ENCODE results near the gene ADGRD1. TPM values are rescaled to one million over a fixed set of nuclear protein-coding genes. Genes with fewer than 3 reads are reported as not detected.

The ADGRD1 gene
- polyA plus RNA-seq, 1 of the 3 experiments (the other 2 are of a cell fraction) = not detected

- no peak for TF ChIP-seq RAD21 (IDR thresholded peaks at IDR 0.05; ENCODE audit: low read length)
- no peak for TF ChIP-seq FOXM1 (IDR thresholded peaks at IDR 0.05; ENCODE audit: low read depth)
- no peak for TF ChIP-seq USF2 (IDR thresholded peaks at IDR 0.05; ENCODE audit: borderline replicate concordance, low read depth, low read length)
- no peak for TF ChIP-seq PBX3 (IDR thresholded peaks at IDR 0.05)
- TF ChIP-seq RFX5 (IDR thresholded peaks at IDR 0.05; ENCODE audit: low read length) = no peak
- no peak for TF ChIP-seq TEAD4 (IDR thresholded peaks at IDR 0.05; ENCODE audit: borderline replicate concordance, insufficient read depth)
- TF ChIP-seq MEF2A (IDR thresholded peaks at IDR 0.05; ENCODE audit: borderline replicate concordance, low read depth) = no peak
- no peak for TF ChIP-seq USF1 (IDR thresholded peaks at IDR 0.05; ENCODE audit: borderline replicate concordance, low read depth)
- no peak for TF ChIP-seq RCOR1 (IDR thresholded peaks at IDR 0.05; ENCODE audit: low read length)
- no peak for TF ChIP-seq YY1 (IDR thresholded peaks at IDR 0.05; ENCODE audit: low read depth)
These were observed 135.2 kb downstream of the ADGRD1 start (continued) for GRCh38 chr12:131088701-131089530.

GRCh38 chr12:131089531-131090273 lies 136.0 kb downstream of the ADGRD1 start:
- Histone ChIP-seq H3K4me3 (ENCODE audit: low read depth in 2 of 2, low read length in 1 of 2) (no peak overlapping the region), H3K4me2 (no peak overlapping the region), H3K27ac (ENCODE audit: low read depth in 2 of 2, low read length in 1 of 2) (no peak overlapping the region), H4K20me1 (ENCODE audit: insufficient read depth) (no peaks in the 10 kb centered on the region), H3K9me3 (no peaks in the 10 kb centered on the region), H3K9me2 (no peaks in the 10 kb centered on the region), H3K79me2 (ENCODE audit: insufficient read depth) (no peaks in the 10 kb centered on the region), H3K27me3 (ENCODE audit: insufficient read depth) (no peaks in the 10 kb centered on the region), H3K36me3 (replicated peaks in 1 of 2; ENCODE audit: control insufficient read depth in 1 of 2, insufficient read depth in 2 of 2, low read length in 1 of 2) (no peaks in the 10 kb centered on the region), H3K4me1 (ENCODE audit: control insufficient read depth in 1 of 2, insufficient read depth in 2 of 2, low read depth in 1 of 2, low read length in 1 of 2) (no peaks in the 10 kb centered on the region), H2AFZ (ENCODE audit: low read depth) (no peak overlapping the region), H3K9ac (no peak overlapping the region), H3F3A (replicated peaks; ENCODE audit: insufficient read depth) (no peaks in the 10 kb centered on the region)
- ChIA-PET CTCF (interaction anchor here (0.6 to 1.5 kb wide), 2 partner anchors 14 to 250 kb away, joined by 3 to 7 read pairs; no protein-coding TSS in a partner anchor), POLR2A (no interaction called here)
- 62% methylated on average over 10 of the region's 11 CpGs for WGBS (ENCODE audit: low lambda C conversion rate)
- no peak for DNase-seq
- TF ChIP-seq RFX5 (IDR thresholded peaks at IDR 0.05; ENCODE audit: low read length) (no peak), FOXJ3 (CRISPR knock-in tag; IDR thresholded peaks at IDR 0.05) (no peak), ELF1 (IDR thresholded peaks at IDR 0.05) (no peak), NRF1 (IDR thresholded peaks at IDR 0.05; ENCODE audit: low read depth, low read length) (no peak), RAD21 (IDR thresholded peaks at IDR 0.05; ENCODE audit: low read length) (no peak), GATA2 (CRISPR knock-in tag; IDR thresholded peaks at IDR 0.05) (no peak), TAF1 (IDR thresholded peaks at IDR 0.05; ENCODE audit: borderline replicate concordance, low read depth, low read length) (no peak), EZH2phosphoT487 (IDR thresholded peaks at IDR 0.05; ENCODE audit: borderline replicate concordance, low read depth) (no peak), ZBTB33 (IDR thresholded peaks at IDR 0.05; ENCODE audit: borderline replicate concordance, low read depth) (no peak), CHD2 (IDR thresholded peaks at IDR 0.05; ENCODE audit: low read length, partially characterized antibody) (no peak), RXRA (IDR thresholded peaks at IDR 0.05; ENCODE audit: borderline replicate concordance, low read depth) (no peak), SMC3 (IDR thresholded peaks at IDR 0.05; ENCODE audit: low read depth, low read length) (no peak), POLR2AphosphoS5 (IDR thresholded peaks at IDR 0.05; ENCODE audit: low read depth, low read length) (no peak), REST (IDR thresholded peaks at IDR 0.05; ENCODE audit: low read depth, low read length) (no peak)

All from SK-N-SH (cell line).